ENCODE results near the gene NOS1AP. TPM values are rescaled to one million over a fixed set of nuclear protein-coding genes. Genes with fewer than 3 reads are reported as not detected.
"Not testable (repeated sequence)": the region's sequence is repeated elsewhere in the genome, so short reads cannot be mapped to it uniquely, and the experiment has no call there.

NOS1AP gene
- polyA plus RNA-seq, 1 of the 3 experiments (the other 2 are of a cell fraction): 0.03 TPM

GRCh38 chr1:162046921-162047320, 22.6 kb upstream of the NOS1AP start:
- Histone ChIP-seq H3K4me3 (ENCODE audit: low read depth in 2 of 2, low read length in 1 of 2) (no peak overlapping the region), H3K9me3 (no peaks in the 10 kb centered on the region), H4K20me1 (ENCODE audit: insufficient read depth) (no peaks in the 10 kb centered on the region), H3K4me1 (ENCODE audit: control insufficient read depth in 1 of 2, insufficient read depth in 2 of 2, low read depth in 1 of 2, low read length in 1 of 2) (no peaks in the 10 kb centered on the region), H3K27ac (ENCODE audit: low read depth in 2 of 2, low read length in 1 of 2) (no peak overlapping the region), H3F3A (replicated peaks; ENCODE audit: insufficient read depth) (peaks cover 2% of the 10 kb centered on the region), H3K4me2 (no peak overlapping the region), H3K36me3 (replicated peaks in 1 of 2; ENCODE audit: control insufficient read depth in 1 of 2, insufficient read depth in 2 of 2, low read length in 1 of 2) (no peaks in the 10 kb centered on the region), H3K27me3 (ENCODE audit: insufficient read depth) (no peaks in the 10 kb centered on the region), H3K79me2 (ENCODE audit: insufficient read depth) (no peaks in the 10 kb centered on the region), H3K9ac (no peak overlapping the region), H3K9me2 (no peaks in the 10 kb centered on the region), H2AFZ (ENCODE audit: low read depth) (no peak overlapping the region)
- ChIA-PET CTCF (interaction anchor here (1.0 to 3.8 kb wide), 3 partner anchors 10 to 566 kb away, joined by 3 to 20 read pairs (median 19); no protein-coding TSS in a partner anchor), POLR2A (no interaction called here)
- TF ChIP-seq, protein P1, sequence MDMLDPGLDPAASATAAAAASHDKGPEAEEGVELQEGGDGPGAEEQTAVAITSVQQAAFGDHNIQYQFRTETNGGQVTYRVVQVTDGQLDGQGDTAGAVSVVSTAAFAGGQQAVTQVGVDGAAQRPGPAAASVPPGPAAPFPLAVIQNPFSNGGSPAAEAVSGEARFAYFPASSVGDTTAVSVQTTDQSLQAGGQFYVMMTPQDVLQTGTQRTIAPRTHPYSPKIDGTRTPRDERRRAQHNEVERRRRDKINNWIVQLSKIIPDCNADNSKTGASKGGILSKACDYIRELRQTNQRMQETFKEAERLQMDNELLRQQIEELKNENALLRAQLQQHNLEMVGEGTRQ (IDR thresholded peaks at IDR 0.05; ENCODE audit: borderline replicate concordance, low read depth, low read length): no peak
- no peak for TF ChIP-seq NFIC (IDR thresholded peaks at IDR 0.05; ENCODE audit: borderline replicate concordance)
- no peak for TF ChIP-seq USF1 (IDR thresholded peaks at IDR 0.05; ENCODE audit: borderline replicate concordance, low read depth)
- TF ChIP-seq TCF12 (IDR thresholded peaks at IDR 0.05): no peak
- no peak for TF ChIP-seq REST (IDR thresholded peaks at IDR 0.05; ENCODE audit: low read depth, low read length)
- no peak for TF ChIP-seq PBX3 (IDR thresholded peaks at IDR 0.05)
- no peak for TF ChIP-seq FOSL2 (IDR thresholded peaks at IDR 0.05; ENCODE audit: borderline replicate concordance, low read depth)
- TF ChIP-seq GATA2 (CRISPR knock-in tag; IDR thresholded peaks at IDR 0.05): no peak
- TF ChIP-seq YY1 (IDR thresholded peaks at IDR 0.05; ENCODE audit: low read depth): no peak
- no peak for TF ChIP-seq CHD2 (IDR thresholded peaks at IDR 0.05; ENCODE audit: low read length, partially characterized antibody)
- no peak for TF ChIP-seq TAF1 (IDR thresholded peaks at IDR 0.05; ENCODE audit: borderline replicate concordance, low read depth, low read length)
- TF ChIP-seq, protein P2, sequence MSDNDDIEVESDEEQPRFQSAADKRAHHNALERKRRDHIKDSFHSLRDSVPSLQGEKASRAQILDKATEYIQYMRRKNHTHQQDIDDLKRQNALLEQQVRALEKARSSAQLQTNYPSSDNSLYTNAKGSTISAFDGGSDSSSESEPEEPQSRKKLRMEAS (IDR thresholded peaks at IDR 0.05; ENCODE audit: low read depth): no peak
- TF ChIP-seq JUND (IDR thresholded peaks at IDR 0.05): no peak
- TF ChIP-seq RXRA (IDR thresholded peaks at IDR 0.05; ENCODE audit: borderline replicate concordance, low read depth): no peak
- TF ChIP-seq, protein P3, sequence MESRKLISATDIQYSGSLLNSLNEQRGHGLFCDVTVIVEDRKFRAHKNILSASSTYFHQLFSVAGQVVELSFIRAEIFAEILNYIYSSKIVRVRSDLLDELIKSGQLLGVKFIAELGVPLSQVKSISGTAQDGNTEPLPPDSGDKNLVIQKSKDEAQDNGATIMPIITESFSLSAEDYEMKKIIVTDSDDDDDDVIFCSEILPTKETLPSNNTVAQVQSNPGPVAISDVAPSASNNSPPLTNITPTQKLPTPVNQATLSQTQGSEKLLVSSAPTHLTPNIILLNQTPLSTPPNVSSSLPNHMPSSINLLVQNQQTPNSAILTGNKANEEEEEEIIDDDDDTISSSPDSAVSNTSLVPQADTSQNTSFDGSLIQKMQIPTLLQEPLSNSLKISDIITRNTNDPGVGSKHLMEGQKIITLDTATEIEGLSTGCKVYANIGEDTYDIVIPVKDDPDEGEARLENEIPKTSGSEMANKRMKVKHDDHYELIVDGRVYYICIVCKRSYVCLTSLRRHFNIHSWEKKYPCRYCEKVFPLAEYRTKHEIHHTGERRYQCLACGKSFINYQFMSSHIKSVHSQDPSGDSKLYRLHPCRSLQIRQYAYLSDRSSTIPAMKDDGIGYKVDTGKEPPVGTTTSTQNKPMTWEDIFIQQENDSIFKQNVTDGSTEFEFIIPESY (IDR thresholded peaks at IDR 0.05; ENCODE audit: borderline replicate concordance, low read depth): no peak
- TF ChIP-seq POLR2AphosphoS5 (IDR thresholded peaks at IDR 0.05; ENCODE audit: low read depth, low read length): no peak
- no peak for TF ChIP-seq RAD21 (IDR thresholded peaks at IDR 0.05; ENCODE audit: low read length)
- no peak for TF ChIP-seq RCOR1 (IDR thresholded peaks at IDR 0.05; ENCODE audit: low read length)
- TF ChIP-seq SIN3A (IDR thresholded peaks at IDR 0.05; ENCODE audit: borderline replicate concordance, low read depth, low read length): no peak
- 30% methylated on average over 1 of the region's 1 CpG for WGBS (ENCODE audit: low lambda C conversion rate)
- no peak for DNase-seq

- peaks cover 0 to 10% of the 10 kb centered on the region in 2 experiments; a peak in 1 of 4 replicates for H3K4me1 ChIP-seq (ENCODE audit: control insufficient read depth in 1 of 2, insufficient read depth in 2 of 2, low read depth in 1 of 2, low read length in 1 of 2)
- H3K9ac ChIP-seq; H3K9me3 ChIP-seq; H3K4me2 ChIP-seq; H3F3A ChIP-seq (replicated peaks; ENCODE audit: insufficient read depth); H2AFZ ChIP-seq (ENCODE audit: low read depth); H3K27me3 ChIP-seq (ENCODE audit: insufficient read depth); H3K79me2 ChIP-seq (ENCODE audit: insufficient read depth); H3K9me2 ChIP-seq; H3K27ac ChIP-seq (ENCODE audit: low read depth in 2 of 2, low read length in 1 of 2); H3K36me3 ChIP-seq (replicated peaks in 1 of 2; ENCODE audit: control insufficient read depth in 1 of 2, insufficient read depth in 2 of 2, low read length in 1 of 2); H4K20me1 ChIP-seq (ENCODE audit: insufficient read depth); DNase-seq; POLR2A ChIA-PET; H3K4me3 ChIP-seq (ENCODE audit: low read depth in 2 of 2, low read length in 1 of 2): not testable (repeated sequence)
- 97% methylated on average over 3 of the region's 3 CpGs for WGBS (ENCODE audit: low lambda C conversion rate)
- CTCF ChIA-PET: interaction anchor here (0.7 to 1.5 kb wide), 2 partner anchors 9 to 223 kb away, joined by 3 to 4 read pairs; no protein-coding TSS in a partner anchor
These were observed 15.5 kb upstream of the NOS1AP start for GRCh38 chr1:162053949-162054348.

Measured in SK-N-SH (cell line).